NCI-H82 treated with DMSO at 0.1 percent for 48 hours (cell line): ENCODE results near the gene KCNQ5.

Experiments used
- DNase-seq: peaks from one replicate; lab custom pipeline; 2025; ENCODE audit not compliant: unreplicated experiment; lab: John Stamatoyannopoulos, UW

KCNQ5 gene

GRCh38 chr6:72740135-72740534 is 118.3 kb downstream of the KCNQ5 start:
- no peak for DNase-seq

GRCh38 chr6:72741083-72741482 is 119.2 kb downstream of the KCNQ5 start:
- no peak for DNase-seq

- DNase-seq: no peak
Observed at GRCh38 chr6:72742001-72742673, 120.3 kb downstream of the KCNQ5 start.

GRCh38 chr6:72746276-72746675 is 124.4 kb downstream of the KCNQ5 start:
- DNase-seq: no peak

- DNase-seq: no peak
Observed at GRCh38 chr6:72748759-72749158, 126.9 kb downstream of the KCNQ5 start.

GRCh38 chr6:72755752-72756151 is 133.9 kb downstream of the KCNQ5 start:
- no peak for DNase-seq

- no peak for DNase-seq
Observed at GRCh38 chr6:72757048-72757447, 135.2 kb downstream of the KCNQ5 start.

GRCh38 chr6:72757926-72758325 is 136.1 kb downstream of the KCNQ5 start:
- DNase-seq: no peak

- DNase-seq: no peak
Observed at GRCh38 chr6:72758901-72759300, 137.0 kb downstream of the KCNQ5 start.

- DNase-seq: no peak
Observed at GRCh38 chr6:72760114-72760793, 138.4 kb downstream of the KCNQ5 start.

- DNase-seq: no peak
Observed at GRCh38 chr6:72761761-72762160, 139.9 kb downstream of the KCNQ5 start.

- DNase-seq: no peak
Observed at GRCh38 chr6:72769459-72770125, 147.7 kb downstream of the KCNQ5 start.

GRCh38 chr6:72770959-72771358 is 149.1 kb downstream of the KCNQ5 start:
- DNase-seq: no peak

- no peak for DNase-seq
Observed at GRCh38 chr6:72776456-72776855, 154.6 kb downstream of the KCNQ5 start.

- DNase-seq: no peak
Observed at GRCh38 chr6:72781624-72782023, 159.8 kb downstream of the KCNQ5 start.

- no peak for DNase-seq
Observed at GRCh38 chr6:72783035-72783434, 161.2 kb downstream of the KCNQ5 start.

GRCh38 chr6:72783666-72784065 is 161.8 kb downstream of the KCNQ5 start:
- DNase-seq: no peak

GRCh38 chr6:72784071-72784470 is 162.2 kb downstream of the KCNQ5 start:
- no peak for DNase-seq

- no peak for DNase-seq
Observed at GRCh38 chr6:72784581-72784980, 162.7 kb downstream of the KCNQ5 start.

- peak; percentile 78 for DNase-seq
Observed at GRCh38 chr6:72787391-72788031, 165.6 kb downstream of the KCNQ5 start.

- DNase-seq: no peak
Observed at GRCh38 chr6:72788188-72788587, 166.3 kb downstream of the KCNQ5 start.

GRCh38 chr6:72789145-72789544 is 167.3 kb downstream of the KCNQ5 start:
- no peak for DNase-seq
